ENCODE measurements around the gene NRCAM. TPM values are rescaled to one million over a fixed set of nuclear protein-coding genes. Genes with fewer than 3 reads are reported as not detected.

The NRCAM gene
- total RNA-seq, 1 donor from 2014 or later, result 7.9 TPM

DNA sequence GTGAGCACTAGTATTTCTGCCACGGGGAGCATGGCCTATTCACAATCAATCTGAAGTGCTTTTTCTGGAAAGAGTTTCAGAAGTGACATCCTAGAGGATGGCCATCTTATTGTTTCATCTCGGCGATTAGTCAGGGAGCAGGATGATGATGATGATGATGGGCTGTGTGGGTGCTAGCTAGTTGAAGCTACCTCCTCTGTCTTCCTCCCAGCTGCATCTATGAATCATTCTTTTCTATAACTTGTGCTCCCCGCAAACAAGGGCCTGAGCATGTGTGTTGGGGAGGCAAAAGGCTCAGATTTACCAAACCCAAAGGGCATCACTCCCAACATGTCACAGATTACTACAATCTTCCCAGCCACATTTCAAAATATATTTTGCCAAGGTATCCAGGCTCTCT, 207.4 kb downstream of the NRCAM start:
- intact Hi-C loops (cut with DNase I), result no loop called here
- no peaks in the 10 kb centered on the region for H3K9me3 ChIP-seq
- TF ChIP-seq, protein P1, sequence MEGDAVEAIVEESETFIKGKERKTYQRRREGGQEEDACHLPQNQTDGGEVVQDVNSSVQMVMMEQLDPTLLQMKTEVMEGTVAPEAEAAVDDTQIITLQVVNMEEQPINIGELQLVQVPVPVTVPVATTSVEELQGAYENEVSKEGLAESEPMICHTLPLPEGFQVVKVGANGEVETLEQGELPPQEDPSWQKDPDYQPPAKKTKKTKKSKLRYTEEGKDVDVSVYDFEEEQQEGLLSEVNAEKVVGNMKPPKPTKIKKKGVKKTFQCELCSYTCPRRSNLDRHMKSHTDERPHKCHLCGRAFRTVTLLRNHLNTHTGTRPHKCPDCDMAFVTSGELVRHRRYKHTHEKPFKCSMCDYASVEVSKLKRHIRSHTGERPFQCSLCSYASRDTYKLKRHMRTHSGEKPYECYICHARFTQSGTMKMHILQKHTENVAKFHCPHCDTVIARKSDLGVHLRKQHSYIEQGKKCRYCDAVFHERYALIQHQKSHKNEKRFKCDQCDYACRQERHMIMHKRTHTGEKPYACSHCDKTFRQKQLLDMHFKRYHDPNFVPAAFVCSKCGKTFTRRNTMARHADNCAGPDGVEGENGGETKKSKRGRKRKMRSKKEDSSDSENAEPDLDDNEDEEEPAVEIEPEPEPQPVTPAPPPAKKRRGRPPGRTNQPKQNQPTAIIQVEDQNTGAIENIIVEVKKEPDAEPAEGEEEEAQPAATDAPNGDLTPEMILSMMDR (IDR thresholded peaks at IDR 0.05), result no peak
- TF ChIP-seq POLR2AphosphoS5 (IDR thresholded peaks at IDR 0.05; ENCODE audit: insufficient read depth in 1 of 2, low read depth in 1 of 2), result no peak
- no peak for TF ChIP-seq POLR2A (IDR thresholded peaks at IDR 0.05)

DNA sequence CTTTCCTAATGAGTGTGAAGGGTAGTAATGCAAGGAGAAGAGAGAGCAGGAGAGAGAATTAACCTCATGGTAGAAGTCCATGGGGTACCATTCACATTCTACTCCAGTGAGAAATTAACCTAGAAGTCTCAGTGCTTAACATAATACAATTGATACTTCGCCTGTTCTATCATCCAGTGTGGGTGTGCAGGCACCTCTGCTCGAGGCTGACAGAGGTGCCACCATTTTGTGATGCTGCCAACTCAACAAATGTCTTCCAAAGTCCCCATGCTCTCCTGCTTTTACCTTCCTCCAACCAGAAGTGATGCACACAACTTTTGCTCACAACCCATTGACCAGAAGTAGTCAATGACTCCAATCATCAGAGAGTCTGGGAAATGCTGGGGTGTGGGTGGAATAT, 207.8 kb downstream of the NRCAM start:
- Histone ChIP-seq H3K9me3 (no peaks in the 10 kb centered on the region), H3K27ac (no peak overlapping the region), H3K27me3 (no peaks in the 10 kb centered on the region), H3K36me3 (no peaks in the 10 kb centered on the region), H3K4me3 (no peak overlapping the region), H3K4me1 (no peaks in the 10 kb centered on the region)
- intact Hi-C loops (cut with DNase I), result no loop called here
- DNase-seq (ENCODE audit: extremely low spot score in 2 of 2), result no peak
- TF ChIP-seq POLR2AphosphoS5 (IDR thresholded peaks at IDR 0.05; ENCODE audit: insufficient read depth in 1 of 2, low read depth in 1 of 2) (no peak), POLR2A (IDR thresholded peaks at IDR 0.05) (no peak)
- TF ChIP-seq, protein P1 (IDR thresholded peaks at IDR 0.05), result no peak

More for the DNA sequence above, 207.4 kb downstream of the NRCAM start:
- no peak for DNase-seq (ENCODE audit: extremely low spot score in 2 of 2)
- no peak overlapping the region for H3K4me3 ChIP-seq
- H3K4me1 ChIP-seq, result no peaks in the 10 kb centered on the region
- H3K27ac ChIP-seq, result no peak overlapping the region
- H3K27me3 ChIP-seq, result no peaks in the 10 kb centered on the region
- H3K36me3 ChIP-seq, result no peaks in the 10 kb centered on the region

DNA sequence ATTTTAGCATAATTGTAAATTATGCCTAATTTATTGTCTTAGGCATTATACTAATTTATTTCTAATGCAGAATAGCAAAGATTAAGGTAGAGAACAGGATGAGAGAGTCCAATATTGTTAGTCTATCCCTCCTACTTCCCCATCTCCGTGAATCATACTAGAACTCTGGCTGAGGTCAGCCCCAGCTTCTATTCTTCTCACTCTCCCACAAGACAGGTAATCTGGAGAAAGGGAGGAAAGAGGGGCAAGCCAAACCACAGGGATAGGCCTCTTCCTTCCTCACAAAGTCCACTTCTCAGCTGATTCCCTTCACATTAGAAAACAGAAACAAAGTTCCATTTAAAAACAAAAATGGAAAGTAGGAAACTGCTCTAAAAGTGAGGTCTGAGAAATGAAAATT, 208.6 kb downstream of the NRCAM start:
- DNase-seq (ENCODE audit: extremely low spot score in 2 of 2), result no peak
- TF ChIP-seq POLR2A (IDR thresholded peaks at IDR 0.05), result no peak
- H3K4me3 ChIP-seq, result no peak overlapping the region
- H3K27me3 ChIP-seq, result no peaks in the 10 kb centered on the region
- H3K4me1 ChIP-seq, result no peaks in the 10 kb centered on the region
- no peak overlapping the region for H3K27ac ChIP-seq
- intact Hi-C loops (cut with DNase I), result no loop called here
- no peaks in the 10 kb centered on the region for H3K36me3 ChIP-seq
- no peaks in the 10 kb centered on the region for H3K9me3 ChIP-seq

DNA sequence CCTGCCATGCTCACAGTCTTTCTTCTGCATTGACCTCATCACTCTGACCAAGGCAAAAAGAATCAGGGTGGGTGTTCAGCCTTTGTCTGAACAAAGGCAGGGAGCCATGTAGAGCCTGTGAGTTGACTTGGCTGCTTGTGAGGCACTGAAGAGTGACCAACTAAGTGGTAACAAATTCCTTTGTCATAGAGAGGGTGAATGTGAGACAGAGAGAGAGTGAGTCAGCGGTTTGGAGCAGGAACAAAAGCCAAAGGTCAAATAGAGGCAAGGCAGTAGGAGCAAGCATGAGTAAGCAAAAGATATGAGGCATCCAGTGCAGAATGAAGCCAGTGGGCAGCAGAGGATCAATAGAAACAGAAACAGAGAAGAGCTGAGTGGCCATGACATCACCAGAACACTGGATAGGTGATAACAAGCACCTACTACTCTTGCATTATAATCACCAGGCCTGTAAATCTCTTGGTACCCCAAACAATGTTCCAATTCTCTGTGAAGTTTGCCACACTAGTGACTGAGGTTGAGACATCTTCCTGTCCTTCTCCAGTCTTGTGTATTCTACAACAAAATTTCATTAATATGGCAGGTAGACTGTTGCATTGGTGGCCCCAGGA, 209.9 kb downstream of the NRCAM start:
- intact Hi-C loops (cut with DNase I), result no loop called here
- no peaks in the 10 kb centered on the region for H3K4me1 ChIP-seq
- H3K27ac ChIP-seq, result no peak overlapping the region
- no peaks in the 10 kb centered on the region for H3K9me3 ChIP-seq
- H3K27me3 ChIP-seq, result no peaks in the 10 kb centered on the region
- DNase-seq (ENCODE audit: extremely low spot score in 2 of 2), result no peak
- no peaks in the 10 kb centered on the region for H3K36me3 ChIP-seq
- TF ChIP-seq POLR2A (IDR thresholded peaks at IDR 0.05), result no peak
- TF ChIP-seq, protein P1 (IDR thresholded peaks at IDR 0.05), result no peak
- TF ChIP-seq POLR2AphosphoS5 (IDR thresholded peaks at IDR 0.05; ENCODE audit: insufficient read depth in 1 of 2, low read depth in 1 of 2), result no peak
- no peak overlapping the region for H3K4me3 ChIP-seq

DNA sequence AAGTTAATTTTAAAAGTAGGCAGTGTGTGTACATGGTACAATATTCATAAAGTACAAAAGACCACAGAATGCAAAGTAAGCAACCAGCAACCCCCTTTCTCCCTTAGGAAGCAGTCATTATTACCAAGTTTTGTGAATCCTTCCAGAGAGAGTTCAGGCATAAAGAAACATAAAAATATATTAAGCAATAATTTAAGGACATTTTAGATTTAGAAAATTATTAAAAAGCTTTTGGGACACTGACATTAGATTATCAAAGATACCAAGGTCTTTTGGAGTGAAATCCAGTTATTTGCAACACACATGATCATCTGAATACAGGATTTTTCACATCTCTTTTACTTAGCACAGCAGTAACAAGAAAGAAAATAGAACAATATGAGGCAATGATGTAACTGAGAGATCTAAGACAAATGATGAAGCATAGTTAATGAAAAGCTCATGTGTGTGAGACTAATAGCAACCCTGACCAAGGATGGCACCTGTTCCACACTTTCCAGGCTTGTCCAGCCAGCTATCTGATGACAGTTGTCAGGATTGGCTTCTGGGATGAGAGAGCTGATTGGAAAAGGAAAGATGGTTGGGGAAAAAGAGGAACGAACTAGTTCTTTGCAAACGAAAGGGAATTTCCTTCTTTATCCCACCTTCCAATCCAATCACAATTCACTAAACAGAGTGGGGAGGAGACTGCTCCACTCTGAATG, 210.6 kb downstream of the NRCAM start:
- TF ChIP-seq, protein P1 (IDR thresholded peaks at IDR 0.05), result no peak
- TF ChIP-seq POLR2AphosphoS5 (IDR thresholded peaks at IDR 0.05; ENCODE audit: insufficient read depth in 1 of 2, low read depth in 1 of 2) (no peak), POLR2A (IDR thresholded peaks at IDR 0.05) (no peak)
- Histone ChIP-seq H3K27ac (no peak overlapping the region), H3K36me3 (no peaks in the 10 kb centered on the region), H3K4me1 (no peaks in the 10 kb centered on the region), H3K27me3 (no peaks in the 10 kb centered on the region), H3K4me3 (no peak overlapping the region), H3K9me3 (no peaks in the 10 kb centered on the region)
- intact Hi-C loops (cut with DNase I), result no loop called here
- no peak for DNase-seq (ENCODE audit: extremely low spot score in 2 of 2)

Data from vagina (tissue), 2 donors.